ENCODE measurements around the gene RECK. TPM values are rescaled to one million over a fixed set of nuclear protein-coding genes. Genes with fewer than 3 reads are reported as not detected.
"Not testable (repeated sequence)": the region's sequence is repeated elsewhere in the genome, so short reads cannot be mapped to it uniquely, and the experiment has no call there.

RECK gene
- total RNA-seq, 2 experiments from 2014 or later = 4.2 to 4.4 TPM

DNA sequence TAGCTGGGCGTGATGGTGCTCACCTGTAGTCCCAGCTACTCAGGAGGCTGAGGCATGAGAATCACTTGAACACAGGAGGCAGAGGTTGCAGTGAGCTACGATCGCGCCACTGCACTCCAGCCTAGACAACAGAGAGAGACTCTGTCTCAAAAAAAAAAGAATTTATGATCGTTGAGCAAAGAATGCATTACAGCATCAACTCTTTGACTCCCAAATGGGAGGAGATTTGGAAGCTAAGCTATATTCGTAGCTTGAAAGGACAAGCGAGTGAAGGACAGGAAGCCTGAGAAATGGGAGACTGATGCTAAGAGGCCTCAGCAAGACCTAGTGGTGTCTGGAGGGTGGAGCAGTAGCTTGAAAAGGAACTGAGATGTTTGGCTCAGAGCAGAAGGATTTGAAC, 122.2 kb downstream of the RECK start:
- ChIA-PET CTCF (interaction anchor here (1.4 kb wide), 1 partner anchor 56 kb away, joined by 6 read pairs; no protein-coding TSS in a partner anchor), POLR2A (no interaction called here)

DNA sequence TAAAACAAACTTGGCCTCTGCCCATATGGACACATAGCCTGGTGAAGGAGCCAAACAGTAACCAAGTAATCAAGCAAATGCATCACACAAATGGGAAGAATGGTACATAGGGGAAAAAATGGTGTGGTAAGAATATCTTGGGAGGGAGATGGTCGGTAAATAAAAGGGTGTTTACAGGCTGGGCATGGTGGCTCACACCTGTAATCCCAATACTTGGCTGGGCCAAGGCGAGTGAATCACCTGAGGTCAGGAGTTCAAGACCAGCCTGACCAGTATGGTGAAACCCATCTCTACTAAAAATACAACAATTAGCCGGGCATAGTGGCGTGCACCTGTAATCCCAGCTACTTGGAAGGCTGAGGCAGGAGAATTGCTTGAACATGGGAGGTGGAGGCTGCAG, 122.8 kb downstream of the RECK start:
- POLR2A ChIA-PET = not testable (repeated sequence)
- CTCF ChIA-PET = interaction anchor here (1.4 kb wide), 1 partner anchor 57 kb away, joined by 6 read pairs; no protein-coding TSS in a partner anchor

DNA sequence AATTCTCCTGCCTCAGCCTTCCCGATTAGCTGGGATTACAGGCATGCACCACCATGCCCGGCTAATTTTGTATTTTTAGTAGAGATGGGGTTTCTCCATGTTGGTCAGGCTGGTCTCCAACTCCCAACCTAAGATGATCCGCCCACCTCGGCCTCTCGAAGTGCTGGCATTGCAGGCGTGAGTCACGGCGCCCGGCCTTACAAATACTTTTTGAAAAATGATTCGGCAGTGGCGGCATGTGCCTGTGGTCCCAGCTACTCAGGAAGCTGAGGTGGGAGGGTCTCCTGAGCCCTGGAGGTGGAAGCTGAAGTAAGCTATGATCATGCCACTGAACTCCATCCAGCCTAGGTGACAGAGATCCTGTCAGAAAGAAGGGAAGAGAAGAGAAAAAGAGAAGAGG, 123.4 kb downstream of the RECK start:
- POLR2A ChIA-PET, CTCF ChIA-PET: not testable (repeated sequence)

DNA sequence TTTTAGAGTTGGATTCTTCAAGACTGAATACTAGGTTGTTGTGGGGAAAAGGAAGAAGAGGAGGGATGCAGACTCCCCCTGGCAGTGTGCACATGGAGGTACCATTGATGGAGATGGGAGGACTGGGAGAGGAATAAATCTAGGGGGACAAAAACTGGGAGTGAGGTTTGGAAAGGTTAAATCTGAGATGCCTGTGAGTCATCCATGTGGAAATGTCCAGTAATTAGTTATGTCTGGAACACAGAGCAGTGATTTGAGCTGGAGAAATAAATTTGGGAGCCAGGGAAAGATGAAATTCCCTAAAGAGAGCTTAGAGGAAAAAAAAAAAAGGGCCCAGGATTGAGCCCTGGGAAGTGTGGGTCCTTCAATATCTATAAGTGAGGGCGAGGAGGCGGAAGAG, 124.5 kb downstream of the RECK start:
- POLR2A ChIA-PET = no interaction called here
- CTCF ChIA-PET = interaction anchor here (0.6 kb wide), 1 partner anchor 141 kb away, joined by 3 read pairs; no protein-coding TSS in a partner anchor

DNA sequence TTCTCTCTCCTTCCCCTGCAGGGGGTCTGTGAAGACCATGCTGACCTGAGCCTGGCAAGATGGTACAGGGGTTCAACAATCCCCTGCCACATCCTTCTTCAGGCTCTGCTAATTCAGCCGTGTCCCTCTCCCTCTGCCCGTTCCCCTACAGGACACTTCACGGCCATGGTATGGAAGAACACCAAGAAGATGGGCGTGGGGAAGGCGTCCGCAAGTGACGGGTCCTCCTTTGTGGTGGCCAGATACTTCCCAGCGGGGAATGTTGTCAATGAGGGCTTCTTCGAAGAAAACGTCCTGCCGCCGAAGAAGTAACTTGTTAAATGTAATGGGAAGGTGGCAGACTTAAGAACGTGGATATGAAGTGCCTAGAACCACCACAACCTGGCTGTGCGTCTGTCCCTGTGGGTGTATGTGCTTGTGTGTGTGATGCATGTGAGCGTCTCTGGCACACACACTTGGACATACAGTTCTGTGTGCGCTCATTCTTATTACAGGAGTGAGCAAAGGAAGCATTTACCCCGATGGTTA, 125.6 kb downstream of the RECK start:
- ChIA-PET POLR2A (no interaction called here), CTCF (interaction anchor here (1.3 kb wide), 1 partner anchor 59 kb away, joined by 6 read pairs; no protein-coding TSS in a partner anchor)

DNA sequence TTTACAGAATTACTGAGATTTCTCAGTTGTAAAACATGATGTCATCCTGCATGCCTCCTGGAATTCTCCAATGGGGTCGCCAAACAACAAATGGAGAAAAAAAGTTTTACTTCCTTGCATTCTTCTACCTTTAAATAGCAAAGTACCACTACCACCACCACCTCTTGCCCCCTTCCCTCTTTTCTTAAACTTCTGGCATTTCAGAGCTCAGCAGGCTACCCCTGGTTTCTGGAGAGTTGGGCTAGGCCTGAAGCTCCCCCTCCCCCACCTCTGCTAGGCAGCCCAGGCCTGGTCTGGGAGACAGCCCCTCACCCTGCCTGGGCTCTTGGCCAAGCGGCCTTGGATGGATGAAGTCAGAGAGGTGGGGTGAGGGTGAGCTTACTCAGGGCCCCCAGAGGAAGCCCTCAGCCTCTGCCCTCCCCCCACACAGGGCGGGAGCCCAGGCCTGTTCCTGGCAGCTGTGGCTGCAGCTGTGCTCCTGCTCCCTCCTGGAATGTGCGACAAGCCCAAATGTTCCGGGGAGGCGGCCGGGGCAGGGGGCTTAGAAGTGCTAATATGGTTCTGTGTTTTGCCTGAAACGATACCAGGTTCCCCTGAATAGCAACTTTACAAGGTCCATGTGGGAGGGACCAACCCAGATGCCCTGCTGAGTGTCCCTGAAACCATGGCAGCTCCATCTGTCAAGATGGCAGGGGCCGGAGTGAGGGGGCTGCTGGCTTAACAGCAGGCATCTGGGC, 126.5 kb downstream of the RECK start:
- POLR2A ChIA-PET = interaction anchor here (0.5 to 0.8 kb wide), 2 partner anchors 10 to 15 kb away, joined by 4 to 5 read pairs; no protein-coding TSS in a partner anchor
- CTCF ChIA-PET = interaction anchor here (1.1 to 1.5 kb wide), 5 partner anchors 15 to 64 kb away, joined by 3 to 6 read pairs (median 4); partner anchors contain the start of gene CLTA

DNA sequence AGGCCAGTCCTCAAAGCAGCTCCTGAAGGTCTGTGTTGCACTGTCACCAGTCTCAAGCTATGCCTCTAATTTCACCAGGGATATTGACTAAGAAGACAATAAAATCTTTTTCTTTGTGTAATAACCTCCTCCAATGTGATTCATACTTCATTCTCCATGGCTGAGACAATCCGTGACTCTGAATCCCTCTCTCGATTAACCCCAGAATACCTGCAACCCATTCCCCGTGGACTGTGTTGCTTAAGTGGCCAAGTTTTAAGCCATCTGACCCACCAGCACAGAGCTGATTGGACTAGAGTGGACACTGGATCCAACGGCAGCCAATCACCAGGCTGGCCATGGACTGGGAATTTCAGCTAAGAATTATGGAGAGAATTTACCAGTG, 127.1 kb downstream of the RECK start:
- ChIA-PET POLR2A (interaction anchor here (0.5 to 0.8 kb wide), 3 partner anchors 11 to 15 kb away, joined by 3 to 5 read pairs (median 4); no protein-coding TSS in a partner anchor), CTCF (interaction anchor here (1.1 to 3.5 kb wide), 7 partner anchors 15 to 64 kb away, joined by 3 to 12 read pairs (median 4); partner anchors contain the start of gene CLTA)

DNA sequence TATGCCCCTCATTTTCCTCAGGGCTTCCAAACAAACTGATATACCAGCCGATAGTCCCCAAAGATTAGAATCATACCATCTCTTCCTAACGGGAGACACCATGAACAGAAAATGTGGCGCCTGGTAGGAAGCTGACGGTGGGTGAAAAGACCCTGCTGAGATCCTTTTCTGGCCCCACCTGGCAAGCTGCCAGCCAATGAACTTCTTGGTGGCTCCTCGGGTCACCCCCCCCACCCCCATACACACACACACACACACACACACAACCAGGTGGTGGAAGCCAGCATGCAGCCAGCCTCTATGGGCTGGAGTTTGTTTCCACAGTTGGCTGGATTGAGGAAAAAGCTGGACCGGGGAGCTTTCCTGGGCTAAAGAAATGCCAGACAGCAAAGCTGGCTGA, 127.7 kb downstream of the RECK start:
- ChIA-PET POLR2A (interaction anchor here (0.6 kb wide), 1 partner anchor 16 kb away, joined by 3 read pairs; no protein-coding TSS in a partner anchor), CTCF (interaction anchor here (1.1 to 3.5 kb wide), 5 partner anchors 23 to 62 kb away, joined by 3 to 12 read pairs (median 4); partner anchors contain the start of gene CLTA)

DNA sequence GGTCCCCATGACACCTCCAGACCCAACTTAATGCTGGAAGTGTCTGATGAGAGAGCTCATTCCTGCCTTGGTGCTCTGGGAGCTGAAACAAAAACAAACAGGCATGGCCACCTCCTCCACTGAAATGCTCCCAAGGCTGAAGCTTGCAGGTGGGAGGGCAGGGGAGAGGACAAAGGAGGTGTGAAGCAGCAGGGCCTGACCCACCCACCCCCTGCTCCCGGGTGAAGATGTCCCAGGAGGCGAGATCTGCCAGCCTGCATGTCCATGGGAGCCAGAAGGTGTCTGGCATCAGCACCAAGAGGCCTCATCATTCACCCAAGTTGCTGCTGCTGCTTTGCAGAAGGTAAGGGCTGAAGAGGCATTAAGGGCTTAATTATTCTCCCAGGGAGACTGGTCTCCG, 128.3 kb downstream of the RECK start:
- ChIA-PET CTCF (interaction anchor here (0.7 to 3.5 kb wide), 7 partner anchors 24 to 817 kb away, joined by 3 to 12 read pairs (median 5); no protein-coding TSS in a partner anchor), POLR2A (interaction anchor here (1.2 kb wide), 1 partner anchor 72 kb away, joined by 9 read pairs; no protein-coding TSS in a partner anchor)

DNA sequence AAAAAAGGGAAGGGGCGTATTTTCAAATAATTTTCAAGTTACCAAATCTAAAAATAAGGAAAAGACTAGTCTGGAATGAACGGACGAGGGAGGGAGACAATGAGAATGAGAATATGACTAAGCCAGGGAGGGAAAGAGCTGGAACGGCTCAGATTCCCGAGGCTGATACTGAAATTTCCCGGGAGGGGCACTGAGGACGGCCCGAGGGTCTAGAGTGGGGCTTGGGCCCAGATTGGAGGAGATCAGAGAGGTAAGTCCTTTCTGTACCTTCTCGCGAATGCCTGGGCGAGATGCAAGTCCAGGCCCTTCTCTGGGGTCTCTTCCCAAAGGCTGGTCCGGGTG, 129.1 kb downstream of the RECK start:
- CTCF ChIA-PET = interaction anchor here (0.7 to 3.5 kb wide), 19 partner anchors 10 to 817 kb away, joined by 3 to 51 read pairs (median 4); no protein-coding TSS in a partner anchor
- POLR2A ChIA-PET = interaction anchor here (1.2 kb wide), 1 partner anchor 73 kb away, joined by 9 read pairs; no protein-coding TSS in a partner anchor

DNA sequence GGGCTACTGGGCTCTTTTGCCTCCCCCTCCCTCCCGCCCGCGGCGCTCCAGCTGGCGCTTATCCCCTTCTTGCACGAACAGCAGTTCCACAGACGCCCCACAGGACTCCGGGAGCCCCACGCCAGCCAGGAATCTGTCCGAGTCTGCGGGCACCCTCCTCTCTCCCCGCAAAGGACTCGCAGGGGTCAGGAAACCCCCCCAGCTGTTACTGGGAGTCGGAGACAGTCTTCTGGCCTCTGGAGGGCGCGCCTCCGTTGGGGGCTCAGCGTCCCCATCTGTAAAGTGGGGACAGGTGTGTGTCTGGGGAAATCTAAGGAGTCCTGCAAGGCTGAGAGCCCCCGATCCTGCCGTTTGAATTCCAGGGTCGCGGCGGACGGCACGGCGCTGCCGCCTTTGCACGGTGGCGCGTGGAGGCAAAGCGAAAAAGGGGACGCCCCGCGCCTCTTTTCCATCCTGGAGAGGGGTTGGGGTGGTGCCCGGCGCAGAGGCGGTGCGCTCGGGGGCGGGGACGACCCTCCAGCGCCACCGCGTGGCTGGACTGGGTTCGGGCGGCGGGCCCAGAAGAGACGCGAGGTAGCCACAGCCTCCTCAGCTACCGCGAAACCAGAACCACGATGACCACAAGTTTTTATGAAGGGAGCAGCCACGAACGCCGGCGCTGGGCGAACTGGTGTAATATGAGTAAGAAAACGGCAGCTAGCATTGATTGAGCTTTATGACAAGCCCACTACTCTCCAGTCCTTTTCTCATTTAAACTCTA, 129.6 kb downstream of the RECK start:
- POLR2A ChIA-PET = interaction anchor here (0.6 to 1.2 kb wide), 2 partner anchors 24 to 73 kb away, joined by 3 to 9 read pairs; partner anchors contain the start of gene CLTA

DNA sequence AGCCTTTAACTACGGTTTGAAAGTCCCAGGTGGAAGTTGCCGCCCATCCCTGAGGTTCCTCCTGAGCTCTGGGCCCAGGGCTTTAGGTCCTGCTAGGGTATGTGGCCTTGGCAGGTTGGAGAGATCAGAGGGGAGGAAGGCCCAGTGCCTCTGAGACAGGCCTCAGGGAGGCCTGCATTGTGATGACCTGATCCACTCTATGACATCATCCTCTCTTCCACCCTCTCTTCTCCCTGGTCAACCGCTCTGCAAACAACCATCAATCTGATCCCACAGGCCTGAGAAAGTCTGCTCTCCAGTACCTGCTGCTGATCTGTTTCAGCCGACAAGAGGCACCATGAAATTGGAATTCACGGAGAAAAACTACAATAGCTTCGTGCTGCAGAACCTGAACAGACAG, 132.5 kb downstream of the RECK start, which contains the start of gene CCIN:
CCIN (plus strand) TSS at position 223 of the 400 bp plus-strand sequence; CDS start at position 338, 115 bp downstream.
- ChIA-PET POLR2A (no interaction called here), CTCF (no interaction called here)

More for the DNA sequence above, 129.6 kb downstream of the RECK start:
- CTCF ChIA-PET = interaction anchor here (0.7 to 3.5 kb wide), 23 partner anchors 10 to 213 kb away, joined by 3 to 51 read pairs (median 4); no protein-coding TSS in a partner anchor

DNA sequence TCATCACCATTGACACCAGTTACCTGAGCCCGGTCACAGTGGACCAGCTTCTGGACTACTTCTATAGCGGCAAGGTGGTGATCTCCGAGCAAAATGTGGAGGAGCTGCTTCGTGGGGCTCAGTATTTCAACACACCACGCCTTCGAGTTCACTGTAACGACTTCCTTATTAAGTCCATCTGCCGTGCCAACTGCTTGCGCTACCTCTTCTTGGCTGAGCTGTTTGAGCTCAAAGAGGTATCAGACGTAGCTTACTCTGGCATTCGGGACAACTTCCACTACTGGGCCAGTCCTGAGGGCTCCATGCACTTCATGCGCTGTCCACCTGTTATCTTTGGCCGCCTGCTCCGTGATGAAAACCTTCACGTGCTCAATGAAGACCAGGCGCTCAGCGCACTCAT, 133.0 kb downstream of the RECK start:
- CTCF ChIA-PET = no interaction called here
- POLR2A ChIA-PET = no interaction called here

DNA sequence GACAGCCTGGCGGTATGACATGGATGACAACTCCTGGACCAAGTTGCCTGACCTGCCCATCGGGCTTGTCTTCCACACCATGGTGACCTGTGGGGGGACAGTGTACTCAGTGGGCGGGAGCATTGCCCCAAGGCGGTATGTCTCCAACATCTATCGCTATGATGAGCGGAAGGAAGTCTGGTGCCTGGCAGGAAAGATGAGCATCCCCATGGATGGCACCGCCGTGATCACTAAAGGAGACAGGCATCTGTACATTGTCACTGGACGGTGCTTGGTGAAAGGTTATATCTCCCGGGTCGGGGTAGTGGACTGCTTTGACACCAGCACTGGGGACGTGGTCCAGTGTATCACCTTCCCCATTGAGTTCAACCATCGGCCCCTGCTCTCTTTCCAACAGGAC, 133.8 kb downstream of the RECK start:
- CTCF ChIA-PET = interaction anchor here (0.8 to 1.6 kb wide), 2 partner anchors 67 to 71 kb away, joined by 3 to 7 read pairs; no protein-coding TSS in a partner anchor
- POLR2A ChIA-PET = no interaction called here

DNA sequence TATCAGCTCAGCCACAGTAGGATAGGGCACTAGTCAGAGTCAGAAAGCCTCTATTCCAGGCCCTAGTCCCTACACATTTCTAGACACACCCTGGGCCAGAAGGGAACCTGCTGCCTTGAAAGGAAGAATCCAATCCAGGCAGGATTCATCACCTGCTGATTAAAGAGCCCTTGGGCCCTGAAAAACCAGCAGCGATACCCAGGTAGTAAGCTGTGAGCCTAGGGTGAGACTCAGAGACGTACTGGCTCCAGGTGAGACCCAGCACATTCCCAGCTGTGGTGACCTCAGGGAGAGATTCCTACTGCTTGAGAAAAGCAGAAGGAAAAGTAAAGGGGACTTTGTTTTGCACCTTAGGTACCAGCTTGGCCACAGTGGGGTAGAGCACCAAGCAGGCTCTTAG, 137.1 kb downstream of the RECK start:
- ChIA-PET POLR2A (interaction anchor here (0.7 kb wide), 1 partner anchor 25 kb away, joined by 3 read pairs; no protein-coding TSS in a partner anchor), CTCF (no interaction called here)

All from activated CD8-positive, alpha-beta memory T cell treated with anti-CD3 and anti-CD28 coated beads for 36 hours (primary cell).